Fibroblast of the aortic adventitia (primary cell): ENCODE data around the gene PRPF4. TPM values are rescaled to one million over a fixed set of nuclear protein-coding genes. Genes with fewer than 3 reads are reported as not detected.

Source experiments
- DNase-seq: peaks from one replicate; pipeline ENCODE4 v3.0.0-alpha.2; 2010; ENCODE audit warnings: low read depth
- H3K4me3 ChIP-seq: 2 replicates; pipeline ENCODE4 v1.5.1; 2011; ENCODE audit warnings: low read depth, mild to moderate bottlenecking, control low read depth, low read length, moderate library complexity
- CTCF ChIP-seq: IDR thresholded peaks from 2 replicates; pipeline ENCODE4 v1.5.1; 2011; ENCODE audit warnings: mild to moderate bottlenecking, low read length, control low read depth, inconsistent platforms; ENCODE audit not compliant: insufficient read depth
- total RNA-seq: library from RNA; depleted of rRNA; stranded (reverse); fragments of >200 nt; gene quantifications from 2 replicates; pipeline ENCODE4 v1.2.3, GENCODE V29; 2012; ENCODE audit warnings: low replicate concordance

Gene PRPF4
- total RNA-seq, 1 donor: 24.0 TPM

- peak; percentile 67 for DNase-seq
- H3K4me3 ChIP-seq: no peak overlapping the region
- no peak for TF ChIP-seq CTCF
These were observed 35.1 kb downstream of the PRPF4 start for GRCh38 chr9:113310538-113310937.

GRCh38 chr9:113311961-113312360 lies 36.5 kb downstream of the PRPF4 start:
- no peak for TF ChIP-seq CTCF
- H3K4me3 ChIP-seq: no peak overlapping the region
- no peak for DNase-seq

- TF ChIP-seq CTCF: no peak
- no peak for DNase-seq
- no peak overlapping the region for H3K4me3 ChIP-seq
These were observed 37.8 kb downstream of the PRPF4 start for GRCh38 chr9:113313261-113313660.

- no peak for DNase-seq
- no peak for TF ChIP-seq CTCF
These were observed 39.8 kb downstream of the PRPF4 start for GRCh38 chr9:113315231-113315630.

GRCh38 chr9:113316030-113316429 lies 40.6 kb downstream of the PRPF4 start:
- TF ChIP-seq CTCF: no peak
- H3K4me3 ChIP-seq: no peak overlapping the region
- DNase-seq: no peak

More at GRCh38 chr9:113315231-113315630, 39.8 kb downstream of the PRPF4 start:
- no peak overlapping the region for H3K4me3 ChIP-seq

GRCh38 chr9:113317777-113318176 lies 42.3 kb downstream of the PRPF4 start:
- H3K4me3 ChIP-seq: no peak overlapping the region
- TF ChIP-seq CTCF: peak; percentile 47
- peak; percentile 58 for DNase-seq

- no peak for DNase-seq
- no peak for TF ChIP-seq CTCF
- H3K4me3 ChIP-seq: no peak overlapping the region
These were observed 43.6 kb downstream of the PRPF4 start for GRCh38 chr9:113319054-113319453.
